Neural progenitor cell (in vitro differentiated cells): ENCODE measurements around the gene GDPD5.

Experiments used
- EZH2 ChIP-seq: fragments of 200-600 bp; sonication (generic); IDR thresholded peaks from 2 replicates; pipeline ENCODE4 v1.6.1; 2017; ENCODE audit warnings: antibody characterized with exemption, mild to moderate bottlenecking, moderate library complexity
- TF ChIP-seq, protein P1 (sequence below): fragments of 200-600 bp; sonication (generic); IDR thresholded peaks from 2 replicates; pipeline ENCODE4 v1.5.1; 2017; ENCODE audit warnings: antibody characterized with exemption, mild to moderate bottlenecking

DNA sequence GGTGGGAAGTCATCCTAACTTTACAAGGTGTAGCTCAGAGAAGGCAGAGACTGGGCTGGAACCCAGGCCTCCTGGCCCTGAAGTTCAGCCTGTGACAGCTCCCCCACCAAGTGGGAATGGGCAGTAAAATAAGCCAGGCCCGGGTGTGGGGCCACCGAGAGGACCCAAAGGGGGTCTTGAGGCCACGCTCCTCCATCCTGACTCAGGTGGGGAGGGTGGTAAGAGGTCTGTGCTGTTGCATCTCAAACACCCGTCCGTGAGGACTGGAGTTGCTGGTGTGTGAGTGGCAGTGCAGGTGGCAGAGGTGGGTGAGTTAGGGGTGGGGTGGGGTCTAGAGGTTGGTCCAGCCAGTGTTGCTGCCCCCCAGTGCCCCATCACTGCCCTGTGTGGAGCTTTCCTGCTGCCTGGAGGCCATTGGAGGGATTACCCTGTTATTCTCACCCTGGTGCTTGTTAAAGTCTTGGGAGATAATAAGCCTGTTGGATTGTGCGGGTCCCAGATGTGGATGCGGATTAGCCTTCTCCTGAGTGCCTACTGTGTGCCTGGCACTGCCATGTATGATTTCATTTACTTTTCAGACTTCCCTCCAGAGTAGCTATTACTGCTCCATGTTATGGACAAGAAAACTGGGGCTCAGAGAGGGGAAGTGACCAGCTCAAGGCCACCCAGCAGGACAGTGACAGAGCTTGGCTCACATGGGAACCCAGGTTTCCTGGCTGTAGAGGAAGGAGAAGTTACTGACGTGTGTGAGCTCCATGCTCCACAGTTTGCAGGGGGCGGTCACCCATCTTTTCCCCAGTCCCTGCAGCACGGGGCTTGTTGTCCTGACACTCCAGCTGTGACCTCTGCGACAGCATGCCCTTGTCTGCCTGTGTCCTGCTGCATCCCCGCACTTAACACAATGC, 49.2 kb upstream of the GDPD5 start:
- TF ChIP-seq, protein P1, sequence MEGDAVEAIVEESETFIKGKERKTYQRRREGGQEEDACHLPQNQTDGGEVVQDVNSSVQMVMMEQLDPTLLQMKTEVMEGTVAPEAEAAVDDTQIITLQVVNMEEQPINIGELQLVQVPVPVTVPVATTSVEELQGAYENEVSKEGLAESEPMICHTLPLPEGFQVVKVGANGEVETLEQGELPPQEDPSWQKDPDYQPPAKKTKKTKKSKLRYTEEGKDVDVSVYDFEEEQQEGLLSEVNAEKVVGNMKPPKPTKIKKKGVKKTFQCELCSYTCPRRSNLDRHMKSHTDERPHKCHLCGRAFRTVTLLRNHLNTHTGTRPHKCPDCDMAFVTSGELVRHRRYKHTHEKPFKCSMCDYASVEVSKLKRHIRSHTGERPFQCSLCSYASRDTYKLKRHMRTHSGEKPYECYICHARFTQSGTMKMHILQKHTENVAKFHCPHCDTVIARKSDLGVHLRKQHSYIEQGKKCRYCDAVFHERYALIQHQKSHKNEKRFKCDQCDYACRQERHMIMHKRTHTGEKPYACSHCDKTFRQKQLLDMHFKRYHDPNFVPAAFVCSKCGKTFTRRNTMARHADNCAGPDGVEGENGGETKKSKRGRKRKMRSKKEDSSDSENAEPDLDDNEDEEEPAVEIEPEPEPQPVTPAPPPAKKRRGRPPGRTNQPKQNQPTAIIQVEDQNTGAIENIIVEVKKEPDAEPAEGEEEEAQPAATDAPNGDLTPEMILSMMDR = peak; percentile 16
- TF ChIP-seq EZH2 = no peak
